H4 (cell line): ENCODE results near the gene ATF4. TPM values are rescaled to one million over a fixed set of nuclear protein-coding genes. Genes with fewer than 3 reads are reported as not detected.

Source experiments
- DNase-seq: peaks from one replicate; pipeline ENCODE4 v3.0.0-alpha.2; 2015; ENCODE audit warnings: low spot score
- total RNA-seq: library from RNA; depleted of rRNA; stranded (reverse); fragments of >200 nt; shearing (Covaris generic); gene quantifications from 2 replicates; pipeline ENCODE4 v1.2.3, GENCODE V29; 2014

The ATF4 gene
- total RNA-seq, 1 experiment from 2014 or later = 444 TPM

DNA sequence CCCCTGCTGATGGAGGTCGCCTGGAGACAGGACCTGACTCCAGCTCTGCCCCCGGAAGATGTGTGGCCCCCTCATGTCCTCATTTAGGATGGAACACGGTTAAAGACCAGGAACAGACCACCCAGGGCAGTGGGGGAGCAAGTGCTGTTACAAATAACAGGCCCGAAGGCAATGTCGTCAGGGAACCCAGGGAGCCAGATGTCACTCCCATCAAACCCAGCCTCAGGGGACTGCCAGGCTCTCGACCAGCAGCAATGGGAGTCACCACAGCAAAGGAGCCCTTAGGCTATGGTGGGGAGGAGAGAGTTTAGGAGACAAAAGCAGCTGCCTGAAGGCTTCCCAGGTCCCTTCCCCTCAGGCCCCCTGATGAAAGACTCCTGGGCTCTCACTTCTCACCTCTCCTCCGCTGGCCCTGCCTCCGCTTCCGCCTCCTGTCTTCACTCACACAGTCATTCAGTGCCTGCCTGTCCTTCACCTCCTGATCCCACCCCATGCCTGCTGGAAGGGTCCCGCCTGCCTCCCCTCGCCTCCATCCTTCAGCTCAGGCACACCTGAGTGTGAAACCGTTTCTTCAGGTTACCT, 7.8 kb downstream of the ATF4 start:
- no peak for DNase-seq

DNA sequence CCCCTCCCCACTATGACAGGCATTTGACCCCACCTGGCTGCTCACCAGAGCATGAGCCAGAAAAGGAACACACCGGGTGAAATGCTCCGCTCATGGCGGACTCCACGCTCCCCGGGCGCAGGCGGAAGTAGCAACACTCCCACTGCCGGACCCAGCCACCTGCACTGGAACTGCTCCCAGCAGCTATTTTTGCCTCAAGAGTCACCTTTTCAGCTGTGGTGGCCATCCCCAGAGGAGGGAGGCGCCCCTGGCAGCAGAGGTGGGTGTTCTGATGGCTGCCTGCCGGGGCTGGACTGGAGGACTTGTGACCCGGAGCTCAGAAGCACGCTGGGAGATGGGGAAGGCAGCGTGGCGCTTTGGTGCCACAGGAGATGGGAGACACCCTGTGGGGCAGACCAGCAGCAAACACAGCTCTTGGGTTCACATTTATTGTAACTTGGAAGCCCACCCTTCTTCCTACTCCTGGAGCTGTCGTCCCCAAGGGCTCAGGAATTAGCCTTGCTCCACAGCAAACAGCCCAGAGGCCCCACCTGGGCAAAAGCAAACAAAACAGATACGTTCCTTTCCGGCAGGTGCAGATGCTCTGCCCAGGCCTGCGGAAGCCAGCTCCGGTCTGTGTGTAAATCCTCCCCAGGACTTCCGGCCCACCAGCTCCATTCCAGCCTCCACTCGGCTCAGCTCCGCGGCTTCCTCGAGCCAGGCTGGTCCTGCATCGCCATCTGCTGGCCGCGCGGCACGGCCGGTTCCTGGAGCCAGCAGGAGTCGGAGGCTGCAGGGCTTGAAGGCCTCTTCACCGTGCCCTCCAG, 8.5 kb downstream of the ATF4 start:
- DNase-seq = peak; percentile 87

DNA sequence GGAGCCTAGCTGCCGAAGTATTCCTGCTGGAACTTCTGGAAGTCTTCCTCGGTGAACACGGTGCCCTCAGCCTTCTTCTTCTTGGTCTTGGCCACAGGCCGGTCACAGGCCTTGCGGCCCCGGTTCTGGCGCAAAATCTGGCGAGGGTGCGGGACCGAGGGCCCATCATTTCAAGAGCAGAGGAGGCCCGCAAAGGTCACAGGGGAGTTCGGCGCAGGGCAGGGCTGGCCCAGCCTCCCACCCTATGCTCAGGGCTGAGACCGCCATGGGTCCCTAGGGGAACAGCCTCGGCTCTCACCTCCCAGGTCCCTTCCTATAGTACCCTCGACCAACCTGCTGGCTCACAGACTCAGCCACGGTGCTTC, 9.1 kb downstream of the ATF4 start:
- DNase-seq = no peak

DNA sequence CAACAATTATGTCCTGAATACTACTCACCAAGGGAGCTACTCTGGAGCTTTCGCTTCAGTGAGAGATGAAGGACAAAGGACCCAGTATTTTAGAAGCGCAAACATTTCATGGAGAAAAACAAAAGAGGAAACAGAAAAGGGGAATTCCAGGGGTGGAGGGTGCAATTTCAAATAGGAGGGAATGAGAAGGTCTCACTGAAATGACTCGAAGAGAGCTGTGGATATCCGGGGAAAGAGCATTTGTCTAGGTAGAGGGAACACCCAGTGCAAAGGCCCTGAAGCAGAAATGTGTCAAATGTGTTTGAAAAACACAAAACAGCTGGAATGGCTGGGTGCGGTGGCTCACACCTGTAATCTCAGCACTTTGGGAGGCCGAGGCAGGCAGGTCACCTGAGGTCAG, 9.8 kb downstream of the ATF4 start:
- no peak for DNase-seq

DNA sequence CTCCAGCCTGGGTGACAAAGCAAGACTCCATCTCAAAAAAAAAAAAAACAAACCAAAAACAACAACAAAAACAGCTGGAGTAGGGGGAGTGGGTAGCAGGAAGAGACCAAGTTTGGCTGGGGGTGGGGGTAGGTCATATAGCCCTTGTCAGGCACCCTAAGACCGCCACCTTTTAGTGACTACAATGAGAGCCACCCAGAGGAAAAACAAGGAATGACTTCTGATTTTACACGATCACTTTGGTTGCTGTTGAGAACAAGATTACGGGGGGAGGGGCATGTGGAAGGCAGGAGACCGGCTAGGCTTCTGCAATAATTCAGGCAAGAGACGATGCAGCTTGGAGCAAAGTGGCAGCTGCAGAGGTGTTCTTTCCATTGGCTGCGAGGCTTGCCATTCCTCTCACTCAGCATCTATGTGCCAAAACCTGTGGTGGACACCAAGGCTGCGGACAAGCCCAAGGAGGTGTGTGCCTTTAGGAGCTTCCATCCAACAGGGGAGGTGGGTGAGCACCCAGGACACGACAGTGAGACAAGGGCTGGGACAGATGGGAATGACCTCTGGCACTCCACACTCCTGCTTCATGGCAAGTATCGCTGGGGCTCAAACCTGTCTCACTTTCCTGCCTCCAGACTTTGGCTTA, 10.4 kb downstream of the ATF4 start:
- DNase-seq = peak; percentile 53

DNA sequence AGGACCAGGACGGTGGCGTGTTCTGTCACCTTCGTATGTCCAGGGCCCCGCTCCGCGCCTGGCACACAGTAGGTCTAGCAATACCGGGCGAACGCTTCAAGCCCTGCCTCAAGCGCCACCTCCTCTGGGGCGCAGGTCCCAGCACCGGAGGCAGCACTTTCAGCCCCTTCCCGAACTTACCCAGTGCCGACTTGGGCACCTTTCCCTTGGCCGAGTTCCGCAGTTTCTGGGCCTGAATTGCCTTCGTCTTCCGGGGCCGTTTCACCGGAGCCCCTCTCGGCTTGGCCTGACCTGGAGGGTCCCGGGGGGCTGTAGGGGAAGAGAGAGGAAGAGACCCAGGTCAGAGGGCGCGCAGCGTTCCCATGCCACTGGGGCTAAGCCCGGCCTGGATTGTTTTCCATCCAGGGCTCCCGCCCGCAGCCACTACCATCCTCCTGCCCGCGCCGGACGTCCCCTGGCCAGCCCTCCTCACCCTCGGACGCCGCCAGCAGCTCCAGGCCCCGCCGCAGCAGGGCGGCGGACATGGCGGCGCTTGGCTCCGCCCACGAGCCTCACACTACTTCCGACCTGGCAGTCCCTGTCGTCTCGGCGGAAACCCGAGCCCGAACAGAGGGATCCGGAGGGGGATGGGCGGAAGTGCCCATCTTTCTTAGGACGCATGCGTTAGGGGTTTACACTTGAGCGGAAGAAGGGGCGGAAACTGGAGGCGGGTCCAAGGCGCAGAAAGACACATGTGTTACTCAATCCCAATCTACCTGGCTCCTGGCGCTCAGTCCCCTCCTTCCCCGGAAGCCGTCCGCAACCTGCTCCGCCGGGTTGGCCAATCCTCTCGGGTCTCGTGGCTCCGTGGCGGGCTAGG, 12.1 kb downstream of the ATF4 start, which contains the start of gene RPS19BP1:
TSS of gene RPS19BP1 (minus strand) at position 534 of the 859 bp plus-strand sequence. CDS start at position 524, 10 bp downstream.
- DNase-seq = peak; percentile 100

DNA sequence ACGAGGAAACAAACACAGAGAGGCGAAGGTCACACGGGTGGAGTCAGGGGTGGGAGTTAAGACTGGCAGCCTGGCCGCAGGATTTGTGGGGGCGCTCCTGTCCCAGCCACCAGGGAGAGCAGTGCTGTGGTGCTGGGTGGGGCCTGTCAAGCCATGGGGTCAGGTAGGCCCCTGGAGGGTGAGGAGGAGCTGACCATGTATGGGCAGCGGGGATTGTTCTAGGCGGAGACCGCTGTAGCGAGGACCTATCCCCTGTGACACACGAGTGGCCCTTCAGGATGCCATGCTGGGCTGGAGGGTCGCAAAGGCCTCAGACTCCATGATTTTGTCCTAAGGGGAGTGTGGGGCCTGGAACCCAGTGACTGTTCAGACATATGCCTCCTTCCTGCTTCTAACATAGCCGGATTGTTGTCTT, 13.7 kb downstream of the ATF4 start:
- DNase-seq = no peak

DNA sequence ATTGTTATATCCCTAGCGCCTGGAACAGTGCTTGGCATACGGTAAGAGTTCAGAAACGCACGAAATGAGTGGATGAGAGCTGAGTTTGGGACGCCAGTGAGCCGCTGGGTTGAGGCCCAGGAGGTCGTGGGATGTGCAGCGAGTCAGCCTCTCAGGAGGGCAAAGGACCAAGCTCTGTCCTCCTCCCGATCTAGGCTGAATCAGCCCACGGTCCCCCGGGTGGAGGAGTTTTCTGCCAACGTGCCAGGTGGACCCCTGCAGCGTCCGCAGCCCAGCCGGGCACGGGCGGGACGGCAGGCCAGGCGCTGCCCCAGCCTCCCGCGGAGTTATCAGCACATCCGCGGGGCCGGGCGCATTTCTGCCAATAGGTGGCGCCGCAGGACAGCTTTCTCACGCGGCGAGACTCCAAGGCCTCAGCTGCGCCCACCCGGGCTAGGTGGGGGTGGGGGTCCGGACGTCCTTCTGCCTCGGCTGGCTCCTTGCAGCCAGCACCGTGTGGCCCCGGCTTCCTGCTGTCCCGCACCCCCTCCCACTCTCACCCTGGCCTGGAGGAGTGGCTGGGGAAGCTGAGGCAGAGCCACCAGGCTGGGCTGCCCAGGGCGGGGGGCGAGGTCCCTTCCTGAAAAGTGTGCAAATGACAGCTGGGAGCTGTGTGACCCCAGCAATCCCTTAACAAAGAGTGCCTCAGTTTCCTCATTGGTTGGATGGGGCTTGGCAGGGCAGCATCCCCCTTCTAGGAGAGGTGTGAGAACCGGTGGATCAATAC, 14.4 kb downstream of the ATF4 start:
- DNase-seq = peak; percentile 50

DNA sequence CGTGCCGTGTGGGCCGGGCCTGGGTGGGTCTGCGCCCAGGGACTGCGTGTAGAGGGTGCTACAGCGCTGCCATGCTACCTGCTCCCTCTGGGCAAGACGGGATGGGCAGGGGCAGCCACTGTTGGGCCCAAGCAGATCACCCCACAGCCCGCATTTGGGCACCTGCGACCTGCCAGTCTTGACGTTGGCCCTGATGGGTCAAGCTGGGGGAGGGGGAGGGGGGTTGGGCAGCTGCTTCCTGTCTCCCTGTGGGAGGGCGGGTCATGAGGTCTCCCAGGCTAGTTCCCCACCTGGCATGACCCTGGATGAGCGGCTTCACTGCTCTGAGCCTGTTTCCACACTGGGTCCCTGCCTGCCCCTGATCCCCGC, 15.0 kb downstream of the ATF4 start:
- no peak for DNase-seq

DNA sequence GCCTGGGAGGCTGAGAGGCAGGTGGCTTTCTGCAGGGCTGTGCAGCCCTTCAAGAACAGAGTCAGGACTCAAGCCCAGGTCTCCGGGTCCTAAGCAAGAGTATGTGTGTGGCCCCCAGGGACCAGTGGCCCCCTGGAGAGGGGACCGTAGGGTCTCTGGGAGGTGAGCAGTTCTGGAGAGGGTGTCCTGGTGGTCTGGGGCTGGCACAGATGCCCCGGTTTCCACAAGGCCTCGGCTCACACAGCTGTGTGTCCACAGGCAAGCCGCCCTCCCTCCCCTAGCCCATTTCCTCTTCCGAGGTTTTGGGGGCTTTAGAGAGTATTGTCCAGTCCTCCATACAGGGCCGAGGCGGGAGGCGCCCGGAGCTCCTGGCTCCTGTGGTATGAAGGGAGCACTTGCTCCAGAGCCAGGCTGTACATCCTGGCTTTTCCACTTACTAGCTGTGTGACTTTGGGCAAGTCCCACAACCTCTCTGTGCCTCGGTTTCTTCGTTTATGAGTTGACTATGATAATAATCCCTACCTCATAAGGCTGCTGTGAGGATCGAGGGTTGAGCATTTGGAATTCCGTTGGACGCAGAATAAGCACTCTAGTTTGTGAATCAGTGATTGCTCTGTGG, 15.6 kb downstream of the ATF4 start:
- DNase-seq = no peak

DNA sequence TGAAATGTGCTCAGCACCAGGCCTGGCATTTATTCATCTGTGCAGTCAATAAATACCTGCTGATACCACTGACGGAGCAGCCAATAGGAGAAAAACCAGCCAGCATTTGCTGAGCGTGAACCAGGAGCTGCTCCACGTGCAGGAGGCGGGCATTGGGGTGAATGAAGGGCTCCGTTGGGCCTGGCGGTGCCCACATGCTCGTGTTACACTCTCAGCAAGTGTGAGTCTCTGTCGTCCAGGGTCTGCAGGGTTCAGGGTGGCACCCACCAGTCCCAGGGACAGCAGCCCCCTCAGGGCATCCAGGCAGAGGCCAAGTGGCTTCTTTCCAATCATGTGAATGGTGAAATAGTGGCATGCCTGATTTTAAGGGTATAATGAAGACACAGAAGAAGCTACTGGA, 16.3 kb downstream of the ATF4 start:
- no peak for DNase-seq

DNA sequence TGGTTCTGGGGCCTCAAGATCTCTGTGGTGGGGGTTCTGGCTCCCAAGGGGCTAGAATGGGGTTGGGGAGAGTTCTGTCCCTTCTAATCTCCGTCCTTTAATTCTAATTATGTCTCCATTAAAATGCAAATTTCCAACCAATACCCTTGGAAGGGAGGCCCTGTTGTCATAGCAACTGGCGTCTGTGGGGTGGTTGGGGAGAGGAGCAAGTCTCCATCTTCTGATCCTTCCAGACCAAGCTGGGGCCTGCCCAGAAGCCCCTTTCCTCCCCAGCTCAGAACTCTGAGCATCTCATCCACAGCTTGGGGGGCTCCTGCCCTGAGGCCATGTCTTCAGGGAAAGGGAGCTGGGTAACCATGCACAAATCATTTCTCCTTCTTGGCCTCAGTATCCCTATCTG, 17.6 kb downstream of the ATF4 start:
- DNase-seq = no peak

DNA sequence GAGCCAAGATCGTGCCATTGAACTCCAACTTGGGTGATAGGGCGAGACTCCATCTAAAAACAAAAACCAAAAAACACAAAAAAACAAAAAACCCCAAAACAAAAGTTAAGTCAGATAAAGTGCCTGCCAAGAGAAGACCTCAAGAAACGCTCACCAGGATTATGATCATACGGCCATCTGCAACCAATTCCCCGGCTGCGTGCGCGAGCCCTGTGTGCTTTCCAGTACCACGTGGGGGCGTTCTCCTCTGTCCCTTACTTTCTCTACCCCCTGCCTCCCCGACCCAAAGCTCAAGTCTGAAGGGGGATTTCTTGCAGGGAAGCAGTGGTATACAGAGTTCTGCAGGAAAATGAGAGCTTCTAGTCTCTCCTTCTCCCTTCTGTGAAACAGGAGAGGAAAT, 22.7 kb downstream of the ATF4 start:
- DNase-seq = no peak

DNA sequence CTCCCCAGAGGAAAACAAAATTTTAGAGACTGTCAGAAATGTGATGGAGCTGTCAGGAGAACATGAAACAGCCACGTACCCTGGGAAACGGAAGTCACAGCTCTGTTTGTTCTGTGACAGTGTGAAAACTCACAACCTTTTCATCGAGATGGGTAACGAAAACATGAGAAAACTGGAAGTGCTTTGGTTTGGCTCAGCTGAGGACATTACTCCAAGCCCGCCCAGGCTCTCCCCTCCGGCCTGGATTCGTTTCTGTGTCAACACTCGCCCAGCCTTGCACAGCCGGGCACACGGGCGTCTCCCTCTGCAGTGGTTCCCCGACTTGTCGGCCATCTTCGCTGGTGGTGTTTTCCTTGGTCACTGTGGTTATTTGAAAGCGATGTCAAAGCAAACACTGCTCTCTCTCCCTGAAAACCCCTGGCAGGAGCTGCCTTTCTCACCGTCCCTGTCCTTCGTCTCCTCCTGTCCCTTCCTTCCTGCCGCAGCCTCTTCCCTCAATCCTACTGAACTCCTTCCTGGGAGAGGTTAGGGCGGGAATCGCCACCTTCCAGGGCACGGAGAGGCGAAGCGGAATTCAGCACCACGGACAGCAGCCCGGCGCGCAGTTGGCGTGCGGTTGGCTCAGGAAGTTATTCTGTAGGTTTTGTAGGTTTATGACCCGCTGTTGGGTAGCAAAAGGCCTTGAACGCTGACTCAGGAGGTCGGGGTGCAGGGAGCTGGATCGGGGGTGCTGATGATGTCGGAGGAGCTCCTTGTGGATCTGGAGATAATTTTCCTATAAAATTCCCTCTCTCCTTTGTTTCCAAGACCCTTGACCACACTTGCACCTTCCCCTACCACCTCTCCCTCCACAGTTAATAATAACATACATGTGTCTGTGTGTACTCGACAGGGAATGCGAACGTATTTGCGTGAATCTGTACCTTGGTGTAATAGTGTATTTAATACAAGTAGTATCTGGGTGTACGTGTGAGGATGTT, 25.3 kb downstream of the ATF4 start:
- no peak for DNase-seq

DNA sequence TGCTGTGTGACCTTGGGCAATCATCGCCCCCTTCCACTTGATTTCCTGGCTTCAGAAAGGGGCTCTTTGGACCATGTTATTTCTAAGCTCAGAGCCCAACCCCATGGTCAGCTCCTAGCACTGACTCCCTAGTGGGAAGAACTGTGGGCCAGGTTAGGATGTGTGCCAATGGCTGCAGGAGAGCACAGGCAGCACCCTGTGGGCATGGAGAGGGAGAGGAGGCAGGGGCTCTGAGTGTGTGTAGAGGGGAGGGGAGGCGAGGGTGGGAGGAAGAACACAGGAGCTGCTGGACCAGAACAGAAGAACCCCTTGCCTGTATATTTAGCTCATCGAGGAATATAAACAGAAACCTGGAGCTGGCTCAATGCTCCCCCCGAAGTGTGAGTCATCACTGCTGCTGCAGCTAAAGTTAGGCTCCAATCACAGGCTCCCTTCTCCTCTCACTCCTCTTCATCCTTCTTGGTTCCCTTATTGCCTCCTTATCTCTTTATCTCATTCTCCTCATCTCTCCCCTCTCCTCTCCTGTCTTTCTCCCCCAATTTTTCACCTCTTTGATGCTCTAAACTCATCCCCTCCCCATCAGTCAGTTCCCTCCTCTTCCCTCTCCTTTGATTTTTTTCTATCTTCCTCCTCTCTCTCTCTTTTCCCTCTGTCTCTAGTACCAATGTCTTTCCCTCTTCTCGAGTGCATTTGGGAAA, 26.7 kb downstream of the ATF4 start:
- peak; percentile 51 for DNase-seq

DNA sequence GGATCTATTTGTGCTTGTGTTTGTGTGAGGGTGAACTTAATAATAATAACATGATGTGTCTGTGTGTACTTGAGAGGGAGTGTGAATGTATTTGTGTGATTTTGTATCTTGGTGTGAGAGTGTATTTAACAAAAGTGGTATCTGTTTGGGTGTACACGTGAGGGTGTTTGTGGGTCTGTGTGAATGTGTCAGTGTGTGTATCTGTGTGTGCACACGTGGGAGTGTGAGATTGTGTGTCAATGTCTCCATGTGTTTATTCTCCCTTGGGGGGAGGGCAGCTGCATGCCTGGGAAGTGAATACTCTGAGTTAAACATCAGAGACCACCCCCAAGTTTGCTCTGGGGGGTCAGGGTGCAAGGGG, 27.2 kb downstream of the ATF4 start:
- DNase-seq = no peak

DNA sequence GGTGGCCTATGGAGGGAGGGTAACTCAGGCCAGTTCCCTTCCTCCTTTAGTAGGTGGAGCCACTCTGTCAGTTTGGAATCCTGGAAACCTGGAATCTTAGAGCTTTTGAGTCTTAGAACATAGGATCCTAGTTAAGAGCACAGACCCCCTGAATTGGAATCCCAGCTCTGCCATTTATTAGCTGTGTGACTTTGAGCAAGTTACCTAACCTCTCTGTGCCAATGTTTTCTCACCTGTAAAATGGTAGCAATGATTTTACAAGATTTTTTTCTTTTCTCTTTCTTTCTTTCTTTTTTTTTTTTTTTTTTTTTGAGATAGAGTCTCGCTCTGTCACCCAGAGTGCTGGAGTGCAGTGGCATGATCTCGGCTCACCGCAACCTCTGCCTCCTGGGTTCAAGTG, 33.1 kb downstream of the ATF4 start:
- no peak for DNase-seq

DNA sequence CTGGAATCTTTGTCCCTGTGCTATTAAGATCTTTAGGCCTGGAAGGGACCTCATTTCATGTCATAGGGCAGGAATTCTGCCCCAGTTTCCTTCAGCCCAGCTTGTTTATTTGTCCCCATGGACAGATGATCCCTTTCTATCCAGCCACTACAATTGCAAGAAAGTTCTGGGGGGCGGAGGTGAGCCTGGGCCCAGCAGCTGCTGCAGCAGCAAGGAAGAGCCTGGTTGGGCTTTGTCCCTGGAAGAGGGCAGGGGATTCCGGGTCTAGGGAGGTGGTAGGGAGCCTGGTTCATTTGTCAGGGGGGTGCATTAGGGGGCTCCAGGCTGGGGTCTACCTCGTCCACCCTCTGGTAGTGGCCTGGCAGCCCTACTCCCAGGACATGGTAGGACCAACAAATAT, 33.8 kb downstream of the ATF4 start:
- DNase-seq = no peak
